PFSK-1 (cell line): ENCODE data around the gene CLIP3.

Experiments
- FOXP2 ChIP-seq: optimal IDR thresholded peaks from 2 replicates; pipeline ENCODE3; 2011; ENCODE audit warnings: borderline replicate concordance, control low read depth, inconsistent platforms; ENCODE audit not compliant: insufficient read depth; ENCODE audit errors: extremely low read length, extremely low read depth
- POLR2AphosphoS5 ChIP-seq: IDR thresholded peaks from 2 replicates; pipeline ENCODE4 v1.6.1; 2012; ENCODE audit warnings: low read depth, mild to moderate bottlenecking, control low read depth, low read length, moderate library complexity
- SIN3A ChIP-seq: IDR thresholded peaks from 2 replicates; pipeline ENCODE4 v1.6.1; 2012; ENCODE audit warnings: mild to moderate bottlenecking, low read length, moderate library complexity, borderline replicate concordance; ENCODE audit not compliant: insufficient read depth
- TAF1 ChIP-seq: IDR thresholded peaks from 2 replicates; pipeline ENCODE4 v1.6.1; 2012; ENCODE audit warnings: low read length, control low read depth, borderline replicate concordance; ENCODE audit not compliant: insufficient read depth
- TF ChIP-seq, protein P1 (sequence below), 2 experiments: IDR thresholded peaks; 2 replicates each; pipeline versions ENCODE4 v1.6.1 to v1.8.0; 2011 to 2012; ENCODE audit warnings: low read depth in 2 of 2, low read length in 2 of 2, control low read depth in 1 of 2, inconsistent platforms in 1 of 2, mild to moderate bottlenecking in 1 of 2, moderate library complexity in 1 of 2; ENCODE audit not compliant: insufficient read depth in 1 of 2

DNA sequence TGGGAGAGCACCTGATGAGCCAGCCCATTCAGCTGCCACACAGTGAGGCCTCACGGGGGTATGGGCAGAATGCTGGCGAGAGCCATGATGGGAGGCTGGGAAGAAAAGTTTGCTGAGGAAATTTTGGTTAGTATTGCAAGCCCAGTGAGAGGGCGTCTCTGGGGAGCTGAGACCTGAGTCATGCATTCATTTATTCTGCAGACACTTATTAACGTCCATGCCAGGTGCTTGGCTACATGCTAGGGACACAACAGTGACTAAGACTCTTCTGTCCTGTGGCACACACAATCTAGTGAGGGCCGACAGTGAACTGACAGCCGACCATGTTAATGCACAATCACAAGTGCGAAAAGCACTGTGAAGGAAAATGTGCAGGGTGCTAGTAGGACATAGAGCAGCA, 49.2 kb upstream of the CLIP3 start:
- TF ChIP-seq POLR2AphosphoS5 (no peak), SIN3A (no peak), TAF1 (no peak), FOXP2 (no peak)
- TF ChIP-seq, protein P1, sequence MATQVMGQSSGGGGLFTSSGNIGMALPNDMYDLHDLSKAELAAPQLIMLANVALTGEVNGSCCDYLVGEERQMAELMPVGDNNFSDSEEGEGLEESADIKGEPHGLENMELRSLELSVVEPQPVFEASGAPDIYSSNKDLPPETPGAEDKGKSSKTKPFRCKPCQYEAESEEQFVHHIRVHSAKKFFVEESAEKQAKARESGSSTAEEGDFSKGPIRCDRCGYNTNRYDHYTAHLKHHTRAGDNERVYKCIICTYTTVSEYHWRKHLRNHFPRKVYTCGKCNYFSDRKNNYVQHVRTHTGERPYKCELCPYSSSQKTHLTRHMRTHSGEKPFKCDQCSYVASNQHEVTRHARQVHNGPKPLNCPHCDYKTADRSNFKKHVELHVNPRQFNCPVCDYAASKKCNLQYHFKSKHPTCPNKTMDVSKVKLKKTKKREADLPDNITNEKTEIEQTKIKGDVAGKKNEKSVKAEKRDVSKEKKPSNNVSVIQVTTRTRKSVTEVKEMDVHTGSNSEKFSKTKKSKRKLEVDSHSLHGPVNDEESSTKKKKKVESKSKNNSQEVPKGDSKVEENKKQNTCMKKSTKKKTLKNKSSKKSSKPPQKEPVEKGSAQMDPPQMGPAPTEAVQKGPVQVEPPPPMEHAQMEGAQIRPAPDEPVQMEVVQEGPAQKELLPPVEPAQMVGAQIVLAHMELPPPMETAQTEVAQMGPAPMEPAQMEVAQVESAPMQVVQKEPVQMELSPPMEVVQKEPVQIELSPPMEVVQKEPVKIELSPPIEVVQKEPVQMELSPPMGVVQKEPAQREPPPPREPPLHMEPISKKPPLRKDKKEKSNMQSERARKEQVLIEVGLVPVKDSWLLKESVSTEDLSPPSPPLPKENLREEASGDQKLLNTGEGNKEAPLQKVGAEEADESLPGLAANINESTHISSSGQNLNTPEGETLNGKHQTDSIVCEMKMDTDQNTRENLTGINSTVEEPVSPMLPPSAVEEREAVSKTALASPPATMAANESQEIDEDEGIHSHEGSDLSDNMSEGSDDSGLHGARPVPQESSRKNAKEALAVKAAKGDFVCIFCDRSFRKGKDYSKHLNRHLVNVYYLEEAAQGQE (IDR thresholded peaks at IDR 0.05; ENCODE audit: insufficient read depth in 1 of 2, low read depth in 2 of 2, low read length in 2 of 2): no peak
